Natural killer cell (primary cell): ENCODE data around the gene KRTAP10-2. TPM values are rescaled to one million over a fixed set of nuclear protein-coding genes. Genes with fewer than 3 reads are reported as not detected.

Source experiments
- ATAC-seq, 3 donors: fragments of 150-1000 bp in 2 of 3; fragments of 200-7000 bp in 1 of 3; cut with Tn5 transposase; 1 replicate in 1 of 3; 2 replicates in 2 of 3; pipeline ENCODE4 v1.10.0; 2021; ENCODE audit warnings: mild to moderate bottlenecking in 2 of 3, moderate library complexity in 2 of 3
- DNase-seq, 2 donors: peaks; one replicate each; pipeline versions ENCODE4 v3.0.0 to v3.0.0-alpha.2; 2013 to 2021; ENCODE audit warnings: mixed read lengths in 1 of 2
- H3K27ac ChIP-seq: one replicate; pipeline ENCODE4 v1.5.1; 2013; ENCODE audit warnings: mild to moderate bottlenecking, low read length
- H3K27me3 ChIP-seq: one replicate; pipeline ENCODE4 v1.6.1; 2013; ENCODE audit warnings: low read length; ENCODE audit not compliant: control insufficient read depth, insufficient read depth
- H3K36me3 ChIP-seq: one replicate; pipeline ENCODE4 v1.6.1; 2013; ENCODE audit warnings: low read length; ENCODE audit not compliant: control insufficient read depth, insufficient read depth
- H3K4me1 ChIP-seq: one replicate; pipeline ENCODE4 v1.6.1; 2013; ENCODE audit warnings: low read length; ENCODE audit not compliant: control insufficient read depth, insufficient read depth
- H3K4me3 ChIP-seq: one replicate; pipeline ENCODE4 v1.5.1; 2013; ENCODE audit warnings: low read length
- H3K9me3 ChIP-seq: one replicate; pipeline ENCODE4 v1.6.1; 2013; ENCODE audit warnings: low read length; ENCODE audit not compliant: control insufficient read depth, insufficient read depth
- H3K27ac Mint-ChIP-seq, 2 donors: one replicate each; pipeline ENCODE4 v1.8.0; 2022; ENCODE audit warnings: mild to moderate bottlenecking in 2 of 2, mixed read lengths in 2 of 2, moderate library complexity in 1 of 2
- H3K27me3 Mint-ChIP-seq, 2 donors: one replicate each; pipeline ENCODE4 v1.8.0; 2022; ENCODE audit warnings: low read depth in 2 of 2, mixed read lengths in 2 of 2
- H3K36me3 Mint-ChIP-seq: one replicate; pipeline ENCODE4 v1.8.0; 2022; ENCODE audit warnings: mixed read lengths
- H3K4me1 Mint-ChIP-seq, 2 donors: one replicate each; pipeline ENCODE4 v1.8.0; 2022; ENCODE audit warnings: mixed read lengths in 2 of 2
- H3K4me3 Mint-ChIP-seq: one replicate; pipeline ENCODE4 v1.8.0; 2022; ENCODE audit warnings: mild to moderate bottlenecking, moderate library complexity, mixed read lengths
- H3K9me3 Mint-ChIP-seq, 2 donors: one replicate each; pipeline ENCODE4 v1.8.0; 2022; ENCODE audit warnings: mixed read lengths in 2 of 2
- WGBS: methylation state at CpG from one replicate; pipeline ENCODE4 v1.1.7; 2013; ENCODE audit warnings: missing lambda C conversion rate; ENCODE audit not compliant: insufficient coverage; 5-methylcytosine and 5-hydroxymethylcytosine counted together
- intact Hi-C: fragments of 100-400 bp; cut with micrococcal nuclease; formaldehyde crosslinking; loops from one replicate; pipeline ENCODE4 v1.14.2; 2022
- total RNA-seq, 4 donors: library from RNA; stranded (reverse); fragments of 120-200 nt in 1 of 4; gene quantifications; one replicate each; pipeline versions ENCODE4 v1.2.3 to v1.2.4, GENCODE V29; 2013 to 2022
- TF ChIP-seq, protein P1 (sequence below): fragments of 200-600 bp; IDR thresholded peaks from one replicate; pipeline ENCODE4 v1.8.0; 2022; ENCODE audit warnings: antibody characterized with exemption

Gene KRTAP10-2
- total RNA-seq, 3 donors from 2014 or later (not counting 1 experiment from before 2014, with no cell fraction given) = not detected

DNA sequence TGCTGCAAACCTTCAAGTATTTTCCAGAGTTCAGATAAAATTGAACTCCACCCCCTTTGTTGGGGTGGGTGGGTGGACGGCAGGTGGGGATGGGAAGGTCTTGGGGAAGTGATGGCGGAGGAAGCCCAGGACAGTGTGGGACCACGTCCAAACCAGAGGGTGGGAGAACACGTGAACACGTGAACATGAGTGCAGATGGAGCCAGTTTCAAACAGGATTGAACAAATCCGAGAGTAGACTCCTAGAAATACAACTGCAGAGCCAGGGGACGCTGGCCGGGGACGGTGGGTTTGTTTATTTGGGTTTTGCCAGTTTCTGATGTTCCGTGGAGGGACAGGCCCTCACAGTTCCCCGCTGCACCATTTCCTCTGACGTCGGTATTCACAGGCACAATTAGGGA is 2.9 kb downstream of the KRTAP10-2 start:
- H3K4me3 ChIP-seq = no peak overlapping the region
- Mint-ChIP-seq H3K36me3 (peaks cover 17% of the 10 kb centered on the region), H3K27ac (peak overlapping the region in 1 of 2 donors; percentile 87), H3K9me3 (peaks cover 6 to 16% of the 10 kb centered on the region in 2 donors), H3K4me1 (peaks cover 22 to 32% of the 10 kb centered on the region in 2 donors), H3K27me3 (peaks cover 0 to 6% of the 10 kb centered on the region in 2 donors), H3K4me3 (no peak overlapping the region)
- H3K36me3 ChIP-seq = no peaks in the 10 kb centered on the region
- TF ChIP-seq, protein P1, sequence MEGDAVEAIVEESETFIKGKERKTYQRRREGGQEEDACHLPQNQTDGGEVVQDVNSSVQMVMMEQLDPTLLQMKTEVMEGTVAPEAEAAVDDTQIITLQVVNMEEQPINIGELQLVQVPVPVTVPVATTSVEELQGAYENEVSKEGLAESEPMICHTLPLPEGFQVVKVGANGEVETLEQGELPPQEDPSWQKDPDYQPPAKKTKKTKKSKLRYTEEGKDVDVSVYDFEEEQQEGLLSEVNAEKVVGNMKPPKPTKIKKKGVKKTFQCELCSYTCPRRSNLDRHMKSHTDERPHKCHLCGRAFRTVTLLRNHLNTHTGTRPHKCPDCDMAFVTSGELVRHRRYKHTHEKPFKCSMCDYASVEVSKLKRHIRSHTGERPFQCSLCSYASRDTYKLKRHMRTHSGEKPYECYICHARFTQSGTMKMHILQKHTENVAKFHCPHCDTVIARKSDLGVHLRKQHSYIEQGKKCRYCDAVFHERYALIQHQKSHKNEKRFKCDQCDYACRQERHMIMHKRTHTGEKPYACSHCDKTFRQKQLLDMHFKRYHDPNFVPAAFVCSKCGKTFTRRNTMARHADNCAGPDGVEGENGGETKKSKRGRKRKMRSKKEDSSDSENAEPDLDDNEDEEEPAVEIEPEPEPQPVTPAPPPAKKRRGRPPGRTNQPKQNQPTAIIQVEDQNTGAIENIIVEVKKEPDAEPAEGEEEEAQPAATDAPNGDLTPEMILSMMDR = no peak
- no peak for ATAC-seq
- H3K27me3 ChIP-seq = no peaks in the 10 kb centered on the region
- no peak for DNase-seq
- H3K9me3 ChIP-seq = peaks cover 6% of the 10 kb centered on the region
- no peak overlapping the region for H3K27ac ChIP-seq
- H3K4me1 ChIP-seq = peaks cover 7% of the 10 kb centered on the region
- intact Hi-C loops = no loop called here
- WGBS = 87% methylated on average over 13 of the region's 13 CpGs

- intact Hi-C loops = no loop called here
- H3K4me3 ChIP-seq = no peak overlapping the region
- H3K9me3 ChIP-seq = peaks cover 6% of the 10 kb centered on the region
These were observed 3.5 kb downstream of the KRTAP10-2 start for GRCh38 chr21:44547656-44548331.

DNA sequence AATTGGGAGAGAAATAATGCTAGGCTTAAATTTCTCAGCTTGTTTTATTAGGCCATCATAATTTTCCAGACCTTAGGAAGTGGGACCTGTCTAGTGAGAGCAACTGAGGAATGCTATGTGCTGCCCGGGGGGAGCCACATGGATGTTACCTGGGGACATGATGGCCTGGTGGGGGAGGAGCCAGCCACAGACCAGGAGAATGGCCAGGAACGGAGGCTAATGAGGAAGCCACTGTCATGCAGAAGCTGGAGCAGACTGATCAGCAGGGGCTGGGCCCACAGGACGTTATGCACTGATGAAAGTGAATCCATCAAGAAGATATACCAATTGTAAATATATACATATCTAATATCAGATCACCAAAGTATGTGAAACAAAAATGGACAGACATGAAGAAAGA is 6.7 kb downstream of the KRTAP10-2 start:
- TF ChIP-seq, protein P1 = no peak
- peaks cover 17% of the 10 kb centered on the region for H3K36me3 Mint-ChIP-seq
- H3K9me3 ChIP-seq = peaks cover 10% of the 10 kb centered on the region
- no peak overlapping the region for H3K4me3 ChIP-seq
- 94% methylated on average over 2 of the region's 3 CpGs for WGBS
- peaks cover 7% of the 10 kb centered on the region for H3K4me1 ChIP-seq
- ATAC-seq (no peak), DNase-seq (no peak)
- no peak overlapping the region for H3K4me3 Mint-ChIP-seq
- H3K27ac ChIP-seq = no peak overlapping the region
- no peaks in the 10 kb centered on the region for H3K27me3 Mint-ChIP-seq
- H3K27me3 ChIP-seq = no peaks in the 10 kb centered on the region
- no peak overlapping the region for H3K27ac Mint-ChIP-seq
- peaks cover 20 to 22% of the 10 kb centered on the region in 2 donors for H3K4me1 Mint-ChIP-seq
- peaks cover 6 to 16% of the 10 kb centered on the region in 2 donors for H3K9me3 Mint-ChIP-seq
- intact Hi-C loops = no loop called here
- H3K36me3 ChIP-seq = no peaks in the 10 kb centered on the region

More at GRCh38 chr21:44547656-44548331, 3.5 kb downstream of the KRTAP10-2 start:
- Histone ChIP-seq H3K4me1 (peaks cover 7% of the 10 kb centered on the region), H3K27ac (peak overlapping the region; percentile 11), H3K36me3 (no peaks in the 10 kb centered on the region), H3K27me3 (no peaks in the 10 kb centered on the region)
- Mint-ChIP-seq H3K27me3 (peaks cover 0 to 6% of the 10 kb centered on the region in 2 donors), H3K4me3 (peak overlapping the region; percentile 84), H3K9me3 (peaks cover 6 to 16% of the 10 kb centered on the region in 2 donors), H3K27ac (peak overlapping the region; percentile 74 to 87), H3K36me3 (peaks cover 17% of the 10 kb centered on the region), H3K4me1 (peaks cover 22 to 32% of the 10 kb centered on the region in 2 donors)
- ATAC-seq (peak in 2 of 3 donors; percentile 61 to 63), DNase-seq (peak; percentile 13 to 69)
- 28% methylated on average over 5 of the region's 5 CpGs for WGBS
- TF ChIP-seq, protein P1 = no peak
